KOPT-K1 (cell line): ENCODE measurements around the gene AJAP1.

Experiments
- H3K27ac ChIP-seq: fragments of 200-600 bp; sonication (generic); 2 replicates; pipeline ENCODE4 v1.5.1; 2016; ENCODE audit warnings: antibody characterized with exemption, mild to moderate bottlenecking, low read depth, low read length; ENCODE audit not compliant: poor library complexity, severe bottlenecking
- H3K36me3 ChIP-seq: fragments of 200-600 bp; sonication (generic); 2 replicates; pipeline ENCODE4 v1.5.1; 2017; ENCODE audit warnings: antibody characterized with exemption, mild to moderate bottlenecking, low read length, moderate library complexity; ENCODE audit not compliant: insufficient read depth
- H3K9me3 ChIP-seq: fragments of 200-600 bp; sonication (generic); 2 replicates; pipeline ENCODE4 v1.5.1; 2017; ENCODE audit warnings: antibody characterized with exemption, low read length, mild to moderate bottlenecking; ENCODE audit not compliant: insufficient read depth, poor library complexity, severe bottlenecking

The AJAP1 gene

GRCh38 chr1:4830707-4831106 lies 176.3 kb downstream of the AJAP1 start:
- Histone ChIP-seq H3K9me3 (peaks cover 8% of the 10 kb centered on the region), H3K27ac (no peak overlapping the region), H3K36me3 (no peaks in the 10 kb centered on the region)

- H3K9me3 ChIP-seq = peaks cover 8% of the 10 kb centered on the region
- no peaks in the 10 kb centered on the region for H3K36me3 ChIP-seq
- H3K27ac ChIP-seq = no peak overlapping the region
These were observed 182.2 kb downstream of the AJAP1 start for GRCh38 chr1:4836574-4836973.

GRCh38 chr1:4837031-4837600 lies 182.7 kb downstream of the AJAP1 start:
- no peaks in the 10 kb centered on the region for H3K36me3 ChIP-seq
- no peak overlapping the region for H3K27ac ChIP-seq
- peaks cover 8% of the 10 kb centered on the region for H3K9me3 ChIP-seq

DNA sequence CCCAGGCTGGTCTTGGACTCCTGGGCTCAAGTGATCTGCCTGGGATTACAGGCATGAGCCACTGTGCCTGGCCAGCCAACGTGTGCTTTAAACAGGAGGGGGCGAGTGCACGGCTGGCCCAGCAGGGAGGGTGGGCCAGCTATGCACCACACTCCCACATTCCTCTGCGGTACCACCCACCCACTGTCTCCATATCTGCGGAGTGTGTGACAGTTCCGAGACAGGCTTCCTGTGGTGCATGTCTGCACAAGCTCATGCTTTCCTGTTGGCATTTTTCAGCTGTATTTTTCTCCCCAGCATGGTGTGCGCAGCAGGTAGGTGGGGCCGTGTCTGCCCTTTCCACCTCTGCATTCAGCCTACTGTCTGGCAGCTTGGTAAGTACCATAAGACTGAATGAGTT lies 183.3 kb downstream of the AJAP1 start:
- H3K9me3 ChIP-seq = peaks cover 8% of the 10 kb centered on the region
- no peak overlapping the region for H3K27ac ChIP-seq
- H3K36me3 ChIP-seq = no peaks in the 10 kb centered on the region

GRCh38 chr1:4838231-4838630 lies 183.8 kb downstream of the AJAP1 start:
- Histone ChIP-seq H3K9me3 (peaks cover 4% of the 10 kb centered on the region), H3K36me3 (no peaks in the 10 kb centered on the region), H3K27ac (no peak overlapping the region)
